HFF-Myc (cell line): ENCODE results near the gene CRMP1.
"Not testable (repeated sequence)": the region's sequence is repeated elsewhere in the genome, so short reads cannot be mapped to it uniquely, and the experiment has no call there.

Source experiments
- DNase-seq: peaks from one replicate; pipeline ENCODE4 v3.0.0-alpha.2; 2011; ENCODE audit warnings: low read depth; ENCODE audit errors: extremely low read depth
- H3K4me3 ChIP-seq: replicated peaks from 2 replicates; pipeline ENCODE4 v1.5.1; 2011; ENCODE audit warnings: low read depth, mild to moderate bottlenecking, control low read depth, low read length
- TF ChIP-seq, protein P1 (sequence below): IDR thresholded peaks from 2 replicates; pipeline ENCODE4 v1.5.1; 2012; ENCODE audit warnings: mild to moderate bottlenecking, low read depth, low read length, control low read depth; ENCODE audit errors: missing control alignments

CRMP1 gene

GRCh38 chr4:5845035-5845905 is 47.6 kb downstream of the CRMP1 start:
- DNase-seq = no peak
- H3K4me3 ChIP-seq = no peak overlapping the region
- TF ChIP-seq, protein P1, sequence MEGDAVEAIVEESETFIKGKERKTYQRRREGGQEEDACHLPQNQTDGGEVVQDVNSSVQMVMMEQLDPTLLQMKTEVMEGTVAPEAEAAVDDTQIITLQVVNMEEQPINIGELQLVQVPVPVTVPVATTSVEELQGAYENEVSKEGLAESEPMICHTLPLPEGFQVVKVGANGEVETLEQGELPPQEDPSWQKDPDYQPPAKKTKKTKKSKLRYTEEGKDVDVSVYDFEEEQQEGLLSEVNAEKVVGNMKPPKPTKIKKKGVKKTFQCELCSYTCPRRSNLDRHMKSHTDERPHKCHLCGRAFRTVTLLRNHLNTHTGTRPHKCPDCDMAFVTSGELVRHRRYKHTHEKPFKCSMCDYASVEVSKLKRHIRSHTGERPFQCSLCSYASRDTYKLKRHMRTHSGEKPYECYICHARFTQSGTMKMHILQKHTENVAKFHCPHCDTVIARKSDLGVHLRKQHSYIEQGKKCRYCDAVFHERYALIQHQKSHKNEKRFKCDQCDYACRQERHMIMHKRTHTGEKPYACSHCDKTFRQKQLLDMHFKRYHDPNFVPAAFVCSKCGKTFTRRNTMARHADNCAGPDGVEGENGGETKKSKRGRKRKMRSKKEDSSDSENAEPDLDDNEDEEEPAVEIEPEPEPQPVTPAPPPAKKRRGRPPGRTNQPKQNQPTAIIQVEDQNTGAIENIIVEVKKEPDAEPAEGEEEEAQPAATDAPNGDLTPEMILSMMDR = no peak

DNA sequence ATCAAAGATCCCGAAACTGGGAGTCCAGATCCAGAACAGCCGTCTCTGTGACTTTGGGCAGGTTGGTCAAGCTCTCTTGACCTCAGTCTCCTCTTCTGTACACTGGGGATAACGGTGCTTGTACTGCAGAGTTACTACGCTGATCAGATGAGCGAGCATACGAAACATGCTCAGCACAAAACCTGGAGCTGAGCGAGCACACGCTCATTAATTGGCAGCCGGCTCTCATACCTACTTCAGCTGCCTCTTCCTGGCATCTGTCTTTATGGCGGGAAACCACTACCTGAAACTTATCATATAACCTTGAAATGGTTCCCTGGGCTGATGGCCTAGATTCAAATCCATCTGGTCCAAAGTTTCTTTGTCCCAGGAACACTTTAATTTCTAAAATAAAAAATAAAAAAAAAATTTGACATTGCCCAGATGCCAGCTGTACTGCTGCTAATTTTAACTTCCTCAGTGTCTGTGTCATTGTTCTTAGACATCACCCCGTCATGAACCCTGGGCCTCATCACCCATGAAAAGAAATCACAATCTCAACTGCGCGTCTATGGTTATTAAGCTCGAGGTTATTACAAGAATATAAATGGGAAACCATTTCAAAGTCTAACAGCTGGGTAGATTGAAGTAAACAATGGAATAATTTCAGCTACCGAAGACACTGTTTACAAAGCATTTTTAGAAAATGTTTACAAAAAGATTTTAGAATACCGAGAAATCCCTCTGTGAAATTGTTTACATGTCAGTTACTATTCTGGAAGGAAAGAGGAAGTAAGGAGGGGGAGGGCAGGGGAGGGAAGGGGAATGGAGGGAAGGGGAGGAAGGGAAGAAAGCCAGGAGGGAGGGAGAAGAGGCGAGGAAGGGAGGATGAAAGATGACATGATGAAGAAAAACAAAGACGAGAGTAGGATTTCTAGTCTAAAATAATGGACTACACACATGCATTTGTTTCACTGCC is 49.0 kb downstream of the CRMP1 start:
- H3K4me3 ChIP-seq = no peak overlapping the region
- TF ChIP-seq, protein P1 = no peak
- no peak for DNase-seq

- TF ChIP-seq, protein P1 = no peak
- DNase-seq = no peak
- no peak overlapping the region for H3K4me3 ChIP-seq
These were observed 50.4 kb downstream of the CRMP1 start for GRCh38 chr4:5842456-5842855.

DNA sequence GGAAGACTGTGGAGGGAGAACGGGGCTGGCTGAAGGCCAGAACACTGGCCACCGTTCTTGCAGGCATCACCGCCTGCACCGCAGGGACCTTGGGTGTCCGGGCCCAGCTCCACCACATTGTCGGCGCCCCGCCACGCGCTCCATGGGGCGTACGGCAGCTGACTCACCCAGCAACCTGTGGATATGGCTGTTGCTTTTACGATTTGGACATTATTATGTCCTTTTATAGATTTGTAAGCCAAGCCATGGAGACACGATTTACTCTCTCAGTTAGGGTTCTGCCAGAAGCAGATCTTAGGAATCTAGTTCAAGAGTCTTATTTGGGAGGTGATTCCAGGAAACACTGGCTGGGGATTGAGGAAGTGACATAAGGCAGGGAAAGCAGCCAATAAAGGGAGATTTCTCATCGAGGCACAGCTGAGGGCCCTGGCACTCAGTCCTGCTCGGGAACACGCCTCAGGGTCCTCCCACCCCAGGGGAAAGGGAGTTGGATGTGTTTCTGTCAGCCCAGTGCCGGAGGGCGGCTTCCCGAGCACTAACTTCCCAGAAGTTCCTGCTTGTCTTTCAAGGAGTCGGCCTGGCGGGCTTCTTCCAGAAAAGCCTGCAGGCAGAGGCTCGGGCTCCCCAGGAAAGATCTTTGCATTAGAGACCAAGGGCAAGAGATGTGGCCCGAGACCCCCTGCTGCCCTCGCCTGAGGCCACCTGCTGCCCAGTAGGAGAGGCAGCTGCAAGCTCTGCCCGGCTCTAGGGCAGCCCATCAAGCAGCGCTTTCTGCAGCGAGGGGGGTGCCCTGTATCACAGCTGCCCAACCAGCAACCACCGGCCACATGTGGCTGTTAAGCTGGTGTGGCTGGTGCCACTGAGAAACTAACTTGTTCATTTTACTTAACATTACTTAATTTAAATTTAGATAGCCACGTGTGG is 52.9 kb downstream of the CRMP1 start:
- DNase-seq = no peak

DNA sequence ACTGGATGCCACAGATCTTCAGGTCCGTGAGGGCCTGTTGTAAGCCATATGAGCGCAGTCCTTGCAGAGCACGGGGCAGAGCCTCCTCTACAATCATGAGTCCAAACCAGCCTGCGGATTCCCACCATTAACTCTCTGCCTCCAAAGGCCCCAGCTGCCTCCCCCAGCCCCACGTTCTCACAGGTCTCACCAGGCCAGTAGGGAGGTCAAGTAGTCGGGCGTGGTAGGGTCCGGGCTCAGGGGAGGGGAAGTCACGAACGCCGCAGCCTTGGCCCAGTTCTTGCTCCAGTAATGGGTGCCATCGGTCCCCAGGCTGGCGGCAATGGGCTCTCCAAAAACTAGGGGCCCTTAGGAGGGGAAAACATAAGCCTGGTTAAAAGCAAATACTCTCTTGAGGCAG is 53.6 kb downstream of the CRMP1 start:
- TF ChIP-seq, protein P1 = no peak
- DNase-seq = no peak
- no peak overlapping the region for H3K4me3 ChIP-seq

More for the DNA sequence above, 52.9 kb downstream of the CRMP1 start:
- H3K4me3 ChIP-seq = no peak overlapping the region
- TF ChIP-seq, protein P1 = no peak

- H3K4me3 ChIP-seq, DNase-seq: not testable (repeated sequence)
These were observed 55.4 kb downstream of the CRMP1 start for GRCh38 chr4:5837483-5837882.
